Esophagus muscularis mucosa (tissue), 3 donors: Measurements from ENCODE around the gene ANKRD22.

Source experiments
- POLR2AphosphoS5 ChIP-seq, 2 donors: sonication (generic); formaldehyde crosslinking; IDR thresholded peaks; one replicate each; pipeline ENCODE4 v1.6.1; 2017; ENCODE audit warnings: antibody characterized with exemption in 2 of 2
- TF ChIP-seq, protein P1 (sequence below), 3 experiments: fragments of 200-600 bp in 2 of 3; fragments of 450-650 bp in 1 of 3; sonication (generic) in 2 of 3; IDR thresholded peaks; one replicate each; pipeline ENCODE4 v1.5.1; 2017 to 2019; ENCODE audit warnings: antibody characterized with exemption in 3 of 3, mild to moderate bottlenecking in 2 of 3, moderate library complexity in 1 of 3

DNA sequence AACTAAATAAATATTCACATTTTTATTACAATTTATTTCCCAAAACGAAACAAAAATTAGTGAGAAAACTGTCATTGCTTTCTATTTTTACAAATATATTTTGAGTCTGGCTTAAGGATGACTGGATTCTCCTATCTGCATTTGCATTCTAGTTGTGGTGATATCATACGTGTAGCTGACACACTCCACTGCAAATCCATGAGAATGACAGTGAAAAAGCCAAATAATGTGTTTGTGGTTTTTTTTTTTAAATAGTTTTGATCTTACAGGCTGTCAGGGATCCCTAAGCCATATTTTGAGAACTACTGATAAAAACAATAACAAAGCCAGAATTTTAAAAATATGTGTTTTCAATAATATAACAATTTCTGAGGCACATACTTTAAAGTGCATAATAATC lies 22.6 kb upstream of the ANKRD22 start:
- TF ChIP-seq, protein P1, sequence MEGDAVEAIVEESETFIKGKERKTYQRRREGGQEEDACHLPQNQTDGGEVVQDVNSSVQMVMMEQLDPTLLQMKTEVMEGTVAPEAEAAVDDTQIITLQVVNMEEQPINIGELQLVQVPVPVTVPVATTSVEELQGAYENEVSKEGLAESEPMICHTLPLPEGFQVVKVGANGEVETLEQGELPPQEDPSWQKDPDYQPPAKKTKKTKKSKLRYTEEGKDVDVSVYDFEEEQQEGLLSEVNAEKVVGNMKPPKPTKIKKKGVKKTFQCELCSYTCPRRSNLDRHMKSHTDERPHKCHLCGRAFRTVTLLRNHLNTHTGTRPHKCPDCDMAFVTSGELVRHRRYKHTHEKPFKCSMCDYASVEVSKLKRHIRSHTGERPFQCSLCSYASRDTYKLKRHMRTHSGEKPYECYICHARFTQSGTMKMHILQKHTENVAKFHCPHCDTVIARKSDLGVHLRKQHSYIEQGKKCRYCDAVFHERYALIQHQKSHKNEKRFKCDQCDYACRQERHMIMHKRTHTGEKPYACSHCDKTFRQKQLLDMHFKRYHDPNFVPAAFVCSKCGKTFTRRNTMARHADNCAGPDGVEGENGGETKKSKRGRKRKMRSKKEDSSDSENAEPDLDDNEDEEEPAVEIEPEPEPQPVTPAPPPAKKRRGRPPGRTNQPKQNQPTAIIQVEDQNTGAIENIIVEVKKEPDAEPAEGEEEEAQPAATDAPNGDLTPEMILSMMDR (IDR thresholded peaks at IDR 0.05) = no peak
- no peak for TF ChIP-seq POLR2AphosphoS5 (IDR thresholded peaks at IDR 0.05)
